GM12864 (cell line): ENCODE measurements around the gene EEF1E1.
A peak's percentile ranks its signal among the peaks of the same experiment; 100 is the strongest.

Experiments
- DNase-seq: peaks from one replicate; pipeline ENCODE4 v3.0.0-alpha.2; 2011; ENCODE audit warnings: low read depth
- H3K4me3 ChIP-seq: 2 replicates; pipeline ENCODE4 v1.5.1; 2011; ENCODE audit warnings: mild to moderate bottlenecking, low read depth, low read length, control low read depth
- CTCF ChIP-seq: IDR thresholded peaks from 2 replicates; pipeline ENCODE4 v1.5.1; 2011; ENCODE audit warnings: low read depth, mild to moderate bottlenecking, moderate library complexity, low read length, control low read depth, inconsistent platforms; ENCODE audit errors: missing control alignments

The EEF1E1 gene

GRCh38 chr6:8065519-8065911, 36.8 kb downstream of the EEF1E1 start:
- no peak for TF ChIP-seq CTCF
- DNase-seq, result peak; percentile 59
- H3K4me3 ChIP-seq, result no peak overlapping the region

GRCh38 chr6:8064638-8065518, 37.5 kb downstream of the EEF1E1 start:
- peak overlapping the region; percentile 90 for H3K4me3 ChIP-seq
- no peak for TF ChIP-seq CTCF

GRCh38 chr6:8063761-8064637, 38.3 kb downstream of the EEF1E1 start, which contains the start of gene BLOC1S5:
BLOC1S5 (minus strand) TSS chr6:8064389; CDS start chr6:8064376, 13 bp downstream.
- H3K4me3 ChIP-seq, result peak within 1 kb of the TSS; percentile 90
- no peak for TF ChIP-seq CTCF
- peak; percentile 95 for DNase-seq

More at GRCh38 chr6:8064638-8065518, 37.5 kb downstream of the EEF1E1 start:
- no peak for DNase-seq

- no peak for TF ChIP-seq CTCF
- no peak overlapping the region for H3K4me3 ChIP-seq
- no peak for DNase-seq
These were observed 40.6 kb downstream of the EEF1E1 start for GRCh38 chr6:8061736-8062135.

- DNase-seq, result no peak
- TF ChIP-seq CTCF, result no peak
- H3K4me3 ChIP-seq, result no peak overlapping the region
These were observed 42.0 kb downstream of the EEF1E1 start for GRCh38 chr6:8060346-8060745.

- no peak overlapping the region for H3K4me3 ChIP-seq
- TF ChIP-seq CTCF, result no peak
- no peak for DNase-seq
These were observed 43.2 kb downstream of the EEF1E1 start for GRCh38 chr6:8059129-8059528.
